IMR-90 (cell line): Measurements from ENCODE around the gene PCNX2. TPM values are rescaled to one million over a fixed set of nuclear protein-coding genes. Genes with fewer than 3 reads are reported as not detected.

Experiments
- ATAC-seq: fragments of 200-7000 bp; cut with Tn5 transposase; 2 replicates; pipeline ENCODE4 v1.9.1; 2020; ENCODE audit warnings: low read depth, mild to moderate bottlenecking, moderate library complexity
- BruUV-seq: library from RNA; stranded (reverse); fragments of 400-500 nt; replicated peaks from 2 replicates; lab custom pipeline; 2021; lab: Mats Ljungman, UMichigan
- CTCF ChIA-PET: fragments of 300-600 bp; formaldehyde crosslinking; extraction: SDS; loops from one replicate; lab custom pipeline; 2021; ENCODE audit warnings: antibody characterized with exemption; lab: Yijun Ruan, JAX
- POLR2A ChIA-PET: fragments of 300-600 bp; sonication (Branson Sonifier 250); formaldehyde crosslinking; loops from one replicate; lab custom pipeline; 2022; ENCODE audit warnings: antibody characterized with exemption; ENCODE audit not compliant: unreplicated experiment; lab: Charles Lee
- DNase-seq: peaks from one replicate; pipeline ENCODE4 v3.0.0; 2013
- H2AFZ ChIP-seq: replicated peaks from 2 replicates; pipeline ENCODE3; 2013; ENCODE audit warnings: low read length, mild to moderate bottlenecking; ENCODE audit not compliant: poor library complexity
- H2AK5ac ChIP-seq: 2 replicates; pipeline ENCODE4 v1.6.1; 2013; ENCODE audit warnings: low read depth, low read length, inconsistent platforms
- H2AK9ac ChIP-seq: replicated peaks from 2 replicates; pipeline ENCODE3; 2013; ENCODE audit warnings: mild to moderate bottlenecking, low read depth, low read length, moderate library complexity; ENCODE audit not compliant: poor library complexity
- H2BK120ac ChIP-seq: 2 replicates; pipeline ENCODE4 v1.6.1; 2013; ENCODE audit warnings: low read depth, low read length, inconsistent platforms
- H2BK15ac ChIP-seq: 3 replicates; pipeline ENCODE4 v1.6.1; 2013; ENCODE audit warnings: low read depth, low read length, inconsistent platforms
- H2BK20ac ChIP-seq: 2 replicates; pipeline ENCODE4 v1.6.1; 2013; ENCODE audit warnings: low read depth, mild to moderate bottlenecking, inconsistent platforms, low read length, moderate library complexity
- H2BK5ac ChIP-seq: 2 replicates; pipeline ENCODE4 v1.6.1; 2013; ENCODE audit warnings: mild to moderate bottlenecking, low read depth, low read length, inconsistent platforms; ENCODE audit not compliant: poor library complexity, severe bottlenecking
- H3K14ac ChIP-seq: replicated peaks from 2 replicates; pipeline ENCODE4 v1.6.1; 2013; ENCODE audit warnings: low read depth, low read length, inconsistent platforms
- H3K18ac ChIP-seq: 2 replicates; pipeline ENCODE4 v1.6.1; 2013; ENCODE audit warnings: low read depth, low read length, control low read depth
- H3K23ac ChIP-seq: 2 replicates; pipeline ENCODE4 v1.6.1; 2013; ENCODE audit warnings: low read depth, low read length, inconsistent platforms
- H3K27ac ChIP-seq: 2 replicates; pipeline ENCODE4 v1.5.1; 2013; ENCODE audit warnings: mild to moderate bottlenecking, control low read depth, low read length; ENCODE audit not compliant: insufficient read depth
- H3K27me3 ChIP-seq: 2 replicates; pipeline ENCODE4 v1.6.1; 2013; ENCODE audit warnings: low read length; ENCODE audit not compliant: control insufficient read depth, insufficient read depth
- H3K36me3 ChIP-seq: 2 replicates; pipeline ENCODE4 v1.6.1; 2013; ENCODE audit warnings: low read length, mixed read lengths; ENCODE audit not compliant: control insufficient read depth, insufficient read depth
- H3K4ac ChIP-seq: 2 replicates; pipeline ENCODE4 v1.6.1; 2013; ENCODE audit warnings: low read depth, low read length, inconsistent platforms
- H3K4me1 ChIP-seq: 2 replicates; pipeline ENCODE4 v1.6.1; 2013; ENCODE audit warnings: low read length, mixed read lengths; ENCODE audit not compliant: control insufficient read depth, insufficient read depth
- H3K4me2 ChIP-seq: 2 replicates; pipeline ENCODE4 v1.6.1; 2013; ENCODE audit warnings: low read depth, mild to moderate bottlenecking, control low read depth, low read length, moderate library complexity
- H3K4me3 ChIP-seq: 2 replicates; pipeline ENCODE4 v1.5.1; 2013; ENCODE audit warnings: low read depth, mild to moderate bottlenecking, control low read depth, low read length, moderate library complexity; ENCODE audit not compliant: insufficient read depth
- H3K56ac ChIP-seq: 2 replicates; pipeline ENCODE4 v1.6.1; 2013; ENCODE audit warnings: low read length, inconsistent platforms; ENCODE audit not compliant: insufficient read depth; ENCODE audit errors: extremely low read depth
- H3K79me1 ChIP-seq, 2 experiments: 2 replicates each; pipeline ENCODE4 v1.6.1; 2013; ENCODE audit warnings: low read length in 2 of 2, inconsistent platforms in 1 of 2, low read depth in 1 of 2
- H3K9ac ChIP-seq: 2 replicates; pipeline ENCODE4 v1.6.1; 2013; ENCODE audit warnings: low read depth, low read length, control low read depth
- H3K9me1 ChIP-seq: 2 replicates; pipeline ENCODE4 v1.6.1; 2013; ENCODE audit warnings: low read length, inconsistent platforms; ENCODE audit not compliant: insufficient read depth
- H3K9me3 ChIP-seq: 2 replicates; pipeline ENCODE4 v1.6.1; 2013; ENCODE audit warnings: low read length; ENCODE audit not compliant: control insufficient read depth, insufficient read depth
- H4K20me1 ChIP-seq: 2 replicates; pipeline ENCODE4 v1.6.1; 2013; ENCODE audit warnings: low read length, inconsistent platforms; ENCODE audit not compliant: insufficient read depth
- H4K5ac ChIP-seq: 2 replicates; pipeline ENCODE4 v1.6.1; 2013; ENCODE audit warnings: mild to moderate bottlenecking, low read depth, low read length, control low read depth
- H4K8ac ChIP-seq, 2 experiments: 2 replicates each; pipeline ENCODE4 v1.6.1; 2013; ENCODE audit warnings: low read depth in 2 of 2, low read length in 2 of 2, control low read depth in 1 of 2, inconsistent platforms in 1 of 2
- H4K91ac ChIP-seq: 2 replicates; pipeline ENCODE4 v1.6.1; 2013; ENCODE audit warnings: low read depth, low read length, inconsistent platforms; ENCODE audit not compliant: insufficient read depth
- BHLHE40 ChIP-seq: fragments of 150-350 bp; IDR thresholded peaks from 2 replicates; pipeline ENCODE4 v1.6.1; 2016; ENCODE audit warnings: mild to moderate bottlenecking, low read depth, low read length
- CEBPB ChIP-seq: IDR thresholded peaks from 2 replicates; pipeline ENCODE4 v1.6.1; 2012; ENCODE audit warnings: low read depth, low read length, improper control_type of control experiment
- MAZ ChIP-seq: IDR thresholded peaks from 2 replicates; pipeline ENCODE4 v1.6.1; 2012; ENCODE audit warnings: low read depth, mild to moderate bottlenecking, low read length, improper control_type of control experiment, moderate library complexity, borderline replicate concordance
- POLR2A ChIP-seq: IDR thresholded peaks from 2 replicates; pipeline ENCODE4 v1.6.1; 2012; ENCODE audit warnings: mild to moderate bottlenecking, low read depth, low read length
- WGBS, 2 experiments: methylation state at CpG; one replicate each; pipeline versions ENCODE4 v1.1.5 to v1.1.7; 2013; ENCODE audit warnings: missing lambda C conversion rate in 2 of 2; ENCODE audit not compliant: insufficient read length in 1 of 2; ENCODE audit errors: extremely low coverage in 2 of 2; 5-methylcytosine and 5-hydroxymethylcytosine counted together
- dilution Hi-C: fragments of 300-500 bp; cut with HindIII; formaldehyde crosslinking; loops from one replicate; pipeline ENCODE4 v1.14.3; 2018; ENCODE audit warnings: low sequenced_read_pairs; ENCODE audit not compliant: unreplicated experiment
- in situ Hi-C: fragments of 300-500 bp; cut with MboI; formaldehyde crosslinking; loops from 3 replicates; pipeline ENCODE4 v1.14.3; 2019; ENCODE audit warnings: low sequenced_read_pairs, inconsistent platforms, mixed read lengths
- intact Hi-C: fragments of 100-400 bp; cut with micrococcal nuclease; formaldehyde crosslinking; loops from 2 replicates; pipeline ENCODE4 v1.10.0; 2022
- polyA plus RNA-seq, 3 experiments: library from polyadenylated mRNA; depleted of rRNA; stranded (reverse); fragments of >200 nt; gene quantifications; 2 replicates each; pipeline ENCODE4 v1.2.3, GENCODE V29; 2012; ENCODE audit warnings: low replicate concordance in 1 of 3
- total RNA-seq: library from RNA; depleted of rRNA; stranded (reverse); fragments of >200 nt; gene quantifications from 2 replicates; pipeline ENCODE4 v1.2.3, GENCODE V29; 2012
- TF ChIP-seq, protein P1 (sequence below): fragments of 150-350 bp; IDR thresholded peaks from 2 replicates; pipeline ENCODE4 v1.6.1; 2016; ENCODE audit warnings: low read depth, mild to moderate bottlenecking, low read length, moderate library complexity, borderline replicate concordance

PCNX2 gene
- total and polyA plus RNA-seq, 2 of the 4 experiments (the other 2 are of a cell fraction) = 15.9 to 22.6 TPM

DNA sequence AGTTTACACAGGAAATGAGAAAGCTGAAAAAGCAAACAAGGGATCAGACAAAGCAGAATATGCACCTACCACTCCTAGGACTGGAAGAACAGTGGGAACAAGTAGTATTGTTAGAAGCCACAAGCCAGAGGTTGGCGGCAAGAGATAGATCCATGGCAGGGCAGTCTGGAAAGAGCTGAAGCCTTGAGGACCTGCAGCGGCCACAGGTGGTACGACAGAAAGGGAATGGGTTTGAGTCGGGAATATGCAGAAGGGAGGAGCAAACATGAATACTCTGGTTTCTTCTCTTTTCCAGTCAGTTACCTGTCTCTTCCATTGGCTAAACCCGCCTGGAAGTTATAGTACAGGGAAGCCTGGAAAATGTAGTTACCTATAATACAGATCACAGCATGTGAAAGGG is 3.9 kb upstream of the PCNX2 start (continued):
- no peak for TF ChIP-seq CEBPB
- TF ChIP-seq POLR2A = no peak

DNA sequence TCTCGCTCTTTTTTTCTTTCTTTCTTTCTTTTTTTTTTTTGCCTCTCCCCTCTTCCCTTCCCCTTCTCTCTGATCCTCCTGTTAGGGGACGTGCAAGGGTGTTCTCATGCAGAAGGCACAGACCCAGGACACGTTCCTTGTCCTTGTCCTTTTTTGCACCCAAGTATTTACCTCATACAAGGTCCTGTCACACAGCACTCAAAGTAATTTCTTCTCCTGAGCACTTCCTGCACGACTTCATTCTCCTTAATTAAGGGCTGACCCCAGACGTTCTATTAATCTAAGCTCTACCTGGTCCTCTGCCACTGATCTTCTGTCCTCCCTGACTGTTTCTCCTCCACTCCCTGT is 424 bp upstream of the PCNX2 start:
- DNase-seq = no peak
- peak overlapping the region; percentile 30; the same call in 1 of the 2 replicates for H4K91ac ChIP-seq
- no peaks in the 10 kb centered on the region for H3K9me3 ChIP-seq
- intact Hi-C loops (no loop called here), in situ Hi-C loops (no loop called here), dilution Hi-C loops (no loop called here)
- H3K79me1 ChIP-seq = peaks cover 8 to 28% of the 10 kb centered on the region in 2 experiments; a peak in 3 of 4 replicates
- H3K36me3 ChIP-seq = no peaks in the 10 kb centered on the region
- H3K27ac ChIP-seq = peak overlapping the region; percentile 54; the same call in 1 of the 2 replicates
- BruUV-seq = no TSS peak
- H3K23ac ChIP-seq = peak overlapping the region; percentile 67; the same call in 1 of the 2 replicates
- peak overlapping the region; percentile 89; the same call in 1 of the 2 replicates for H3K4ac ChIP-seq
- H4K20me1 ChIP-seq = no peaks in the 10 kb centered on the region
- TF ChIP-seq MAZ = no peak
- no peak for TF ChIP-seq POLR2A
- TF ChIP-seq, protein P1, sequence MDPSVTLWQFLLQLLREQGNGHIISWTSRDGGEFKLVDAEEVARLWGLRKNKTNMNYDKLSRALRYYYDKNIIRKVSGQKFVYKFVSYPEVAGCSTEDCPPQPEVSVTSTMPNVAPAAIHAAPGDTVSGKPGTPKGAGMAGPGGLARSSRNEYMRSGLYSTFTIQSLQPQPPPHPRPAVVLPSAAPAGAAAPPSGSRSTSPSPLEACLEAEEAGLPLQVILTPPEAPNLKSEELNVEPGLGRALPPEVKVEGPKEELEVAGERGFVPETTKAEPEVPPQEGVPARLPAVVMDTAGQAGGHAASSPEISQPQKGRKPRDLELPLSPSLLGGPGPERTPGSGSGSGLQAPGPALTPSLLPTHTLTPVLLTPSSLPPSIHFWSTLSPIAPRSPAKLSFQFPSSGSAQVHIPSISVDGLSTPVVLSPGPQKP = no peak
- TF ChIP-seq BHLHE40 = no peak
- H3K18ac ChIP-seq = 0 out of 2 replicates have a peak overlapping the region, but pooled peaks have one; percentile 54
- H2BK120ac ChIP-seq = no peak overlapping the region
- H3K9me1 ChIP-seq = peaks cover 4% of the 10 kb centered on the region
- H3K27me3 ChIP-seq = no peaks in the 10 kb centered on the region
- H3K4me1 ChIP-seq = peaks cover 7% of the 10 kb centered on the region
- ChIA-PET POLR2A (no interaction called here), CTCF (no interaction called here)
- H2BK20ac ChIP-seq = no peak overlapping the region
- H3K4me2 ChIP-seq = peak overlapping the region; percentile 90
- peak overlapping the region; percentile 79 for H3K4me3 ChIP-seq
- peak overlapping the region; percentile 83 for H2AFZ ChIP-seq
- WGBS, 2 experiments = 0% methylated on average over 1 of the region's 5 CpGs; no CpG with 5 or more reads in 1 of the 2 experiments
- peak overlapping the region; percentile 88 for H4K5ac ChIP-seq
- H2BK5ac ChIP-seq = no peak overlapping the region
- H3K56ac ChIP-seq = no peak overlapping the region
- ATAC-seq = no peak
- H2BK15ac ChIP-seq = no peak overlapping the region
- peak overlapping the region; percentile 36 to 44; a peak in 2 of 4 replicates for H4K8ac ChIP-seq
- no peak overlapping the region for H3K14ac ChIP-seq
- peak overlapping the region; percentile 77 for H3K9ac ChIP-seq
- no peak overlapping the region for H2AK9ac ChIP-seq
- H2AK5ac ChIP-seq = no peak overlapping the region
